Transverse colon (tissue), 3 donors: ENCODE measurements around the gene LXN.

Experiments used
- EP300 ChIP-seq: sonication (generic); formaldehyde crosslinking; IDR thresholded peaks from one replicate; pipeline ENCODE4 v1.6.1; 2017; ENCODE audit warnings: antibody characterized with exemption, low read depth
- POLR2A ChIP-seq: fragments of 450-650 bp; IDR thresholded peaks from one replicate; pipeline ENCODE4 v1.6.1; 2016; ENCODE audit warnings: antibody characterized with exemption, mild to moderate bottlenecking, moderate library complexity
- TF ChIP-seq, protein P1 (sequence below), 5 experiments: fragments of 200-600 bp in 3 of 5; fragments of 450-650 bp in 2 of 5; sonication (generic) in 3 of 5; IDR thresholded peaks; 1 replicate in 2 of 5; 2 replicates in 3 of 5; pipeline ENCODE4 v1.5.1; 2016 to 2017; ENCODE audit warnings: antibody characterized with exemption in 5 of 5, inconsistent platforms in 3 of 5, mild to moderate bottlenecking in 2 of 5, moderate library complexity in 1 of 5

DNA sequence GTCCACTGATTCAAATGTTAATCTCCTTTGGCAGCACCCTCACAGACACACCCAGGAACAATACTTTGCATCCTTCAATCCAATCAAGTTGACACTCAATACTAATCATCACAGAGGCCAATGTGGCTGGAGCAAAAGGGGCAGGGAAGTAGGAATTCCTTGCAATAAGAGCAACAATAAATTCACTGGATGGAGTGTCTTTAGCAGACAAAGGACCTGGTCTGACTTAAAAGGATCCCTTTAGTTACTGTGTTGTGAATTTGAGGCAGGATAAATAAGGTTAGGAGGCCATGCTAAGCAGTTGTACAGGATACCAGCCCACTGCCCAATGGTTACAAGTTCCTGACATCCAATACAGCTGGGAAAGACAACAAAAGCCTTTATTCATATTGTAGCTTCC, 40.5 kb downstream of the LXN start:
- TF ChIP-seq, protein P1, sequence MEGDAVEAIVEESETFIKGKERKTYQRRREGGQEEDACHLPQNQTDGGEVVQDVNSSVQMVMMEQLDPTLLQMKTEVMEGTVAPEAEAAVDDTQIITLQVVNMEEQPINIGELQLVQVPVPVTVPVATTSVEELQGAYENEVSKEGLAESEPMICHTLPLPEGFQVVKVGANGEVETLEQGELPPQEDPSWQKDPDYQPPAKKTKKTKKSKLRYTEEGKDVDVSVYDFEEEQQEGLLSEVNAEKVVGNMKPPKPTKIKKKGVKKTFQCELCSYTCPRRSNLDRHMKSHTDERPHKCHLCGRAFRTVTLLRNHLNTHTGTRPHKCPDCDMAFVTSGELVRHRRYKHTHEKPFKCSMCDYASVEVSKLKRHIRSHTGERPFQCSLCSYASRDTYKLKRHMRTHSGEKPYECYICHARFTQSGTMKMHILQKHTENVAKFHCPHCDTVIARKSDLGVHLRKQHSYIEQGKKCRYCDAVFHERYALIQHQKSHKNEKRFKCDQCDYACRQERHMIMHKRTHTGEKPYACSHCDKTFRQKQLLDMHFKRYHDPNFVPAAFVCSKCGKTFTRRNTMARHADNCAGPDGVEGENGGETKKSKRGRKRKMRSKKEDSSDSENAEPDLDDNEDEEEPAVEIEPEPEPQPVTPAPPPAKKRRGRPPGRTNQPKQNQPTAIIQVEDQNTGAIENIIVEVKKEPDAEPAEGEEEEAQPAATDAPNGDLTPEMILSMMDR (IDR thresholded peaks at IDR 0.05) = no peak
- TF ChIP-seq EP300 (no peak), POLR2A (no peak)
